ENCODE measurements around the gene AFDN. TPM values are rescaled to one million over a fixed set of nuclear protein-coding genes. Genes with fewer than 3 reads are reported as not detected.
"Not testable (repeated sequence)": the region's sequence is repeated elsewhere in the genome, so short reads cannot be mapped to it uniquely, and the experiment has no call there.

The AFDN gene
- polyA plus RNA-seq, 3 donors from 2014 or later, result 0.27 to 1.5 TPM; not detected in 1

- Mint-ChIP-seq H3K9me3 (no peaks in the 10 kb centered on the region), H3K4me1 (no peaks in the 10 kb centered on the region), H3K4me3 (no peak overlapping the region), H3K27ac (no peak overlapping the region), H3K36me3 (peaks cover 0 to 17% (median 8%) of the 10 kb centered on the region in 3 donors), H3K27me3 (ENCODE audit: low read depth in 3 of 3) (peaks cover 0 to 4% (median 3%) of the 10 kb centered on the region in 3 donors)
- no peak for DNase-seq
Measured at GRCh38 chr6:167965592-167966539, 139.2 kb downstream of the AFDN start.

- Mint-ChIP-seq H3K27me3 (ENCODE audit: low read depth in 3 of 3) (peaks cover 0 to 4% (median 3%) of the 10 kb centered on the region in 3 donors), H3K27ac (no peak overlapping the region), H3K36me3 (peaks cover 0 to 17% (median 8%) of the 10 kb centered on the region in 3 donors), H3K4me3 (no peak overlapping the region), H3K4me1 (no peaks in the 10 kb centered on the region), H3K9me3 (no peaks in the 10 kb centered on the region)
- DNase-seq, result no peak
Measured at GRCh38 chr6:167966540-167966905, 139.8 kb downstream of the AFDN start.

- no peak overlapping the region for H3K4me3 Mint-ChIP-seq
- H3K9me3 Mint-ChIP-seq, result no peaks in the 10 kb centered on the region
- no peaks in the 10 kb centered on the region for H3K4me1 Mint-ChIP-seq
- no peak for DNase-seq
- no peak overlapping the region for H3K27ac Mint-ChIP-seq
- H3K36me3 Mint-ChIP-seq, result peaks cover 0 to 17% (median 8%) of the 10 kb centered on the region in 3 donors
- H3K27me3 Mint-ChIP-seq (ENCODE audit: low read depth in 3 of 3), result peaks cover 2 to 4% (median 3%) of the 10 kb centered on the region in 3 donors
Measured at GRCh38 chr6:167968091-167968490, 141.4 kb downstream of the AFDN start.

GRCh38 chr6:167970230-167970629 lies 143.5 kb downstream of the AFDN start:
- Mint-ChIP-seq H3K9me3 (no peaks in the 10 kb centered on the region), H3K4me1 (no peaks in the 10 kb centered on the region), H3K36me3 (peaks cover 0 to 13% (median 4%) of the 10 kb centered on the region in 3 donors), H3K27me3 (ENCODE audit: low read depth in 3 of 3) (peaks cover 2 to 3% (median 2%) of the 10 kb centered on the region in 3 donors), H3K4me3 (no peak overlapping the region), H3K27ac (no peak overlapping the region)
- DNase-seq, result no peak

GRCh38 chr6:167972193-167972592 lies 145.5 kb downstream of the AFDN start:
- Mint-ChIP-seq H3K36me3 (peaks cover 0 to 8% (median 0%) of the 10 kb centered on the region in 3 donors), H3K4me3 (no peak overlapping the region), H3K4me1 (no peaks in the 10 kb centered on the region), H3K27ac (no peak overlapping the region), H3K9me3 (no peaks in the 10 kb centered on the region), H3K27me3 (ENCODE audit: low read depth in 3 of 3) (peaks cover 2% of the 10 kb centered on the region in 3 donors)
- no peak for DNase-seq

- Mint-ChIP-seq H3K9me3 (no peaks in the 10 kb centered on the region), H3K36me3 (peaks cover 0 to 5% (median 0%) of the 10 kb centered on the region in 3 donors), H3K4me3 (no peak overlapping the region), H3K27me3 (ENCODE audit: low read depth in 3 of 3) (peaks cover 0 to 2% (median 0%) of the 10 kb centered on the region in 3 donors), H3K27ac (no peak overlapping the region), H3K4me1 (no peaks in the 10 kb centered on the region)
- no peak for DNase-seq
Measured at GRCh38 chr6:167973148-167973885, 146.6 kb downstream of the AFDN start.

- Mint-ChIP-seq H3K4me3 (no peak overlapping the region), H3K27me3 (ENCODE audit: low read depth in 3 of 3) (peaks cover 0 to 2% (median 0%) of the 10 kb centered on the region in 3 donors), H3K9me3 (no peaks in the 10 kb centered on the region), H3K36me3 (peaks cover 0 to under 1% (median 0%) of the 10 kb centered on the region in 3 donors), H3K27ac (no peak overlapping the region), H3K4me1 (no peaks in the 10 kb centered on the region)
- DNase-seq, result no peak
Measured at GRCh38 chr6:167974640-167975344, 148.1 kb downstream of the AFDN start.

GRCh38 chr6:167975458-167975857 lies 148.7 kb downstream of the AFDN start:
- peaks cover 0 to 5% (median 0%) of the 10 kb centered on the region in 3 donors for H3K27me3 Mint-ChIP-seq (ENCODE audit: low read depth in 3 of 3)
- no peaks in the 10 kb centered on the region for H3K36me3 Mint-ChIP-seq

GRCh38 chr6:167976116-167976657 lies 149.5 kb downstream of the AFDN start:
- H3K4me3 Mint-ChIP-seq; DNase-seq; H3K4me1 Mint-ChIP-seq; H3K9me3 Mint-ChIP-seq; H3K27me3 Mint-ChIP-seq (ENCODE audit: low read depth in 3 of 3); H3K27ac Mint-ChIP-seq; H3K36me3 Mint-ChIP-seq: not testable (repeated sequence)

More at GRCh38 chr6:167975458-167975857, 148.7 kb downstream of the AFDN start:
- no peaks in the 10 kb centered on the region for H3K4me1 Mint-ChIP-seq
- no peak overlapping the region for H3K27ac Mint-ChIP-seq
- no peak overlapping the region for H3K4me3 Mint-ChIP-seq
- H3K9me3 Mint-ChIP-seq, result no peaks in the 10 kb centered on the region
- no peak for DNase-seq

- H3K36me3 Mint-ChIP-seq, result no peaks in the 10 kb centered on the region
- H3K4me3 Mint-ChIP-seq, result no peak overlapping the region
Measured at GRCh38 chr6:167976708-167977107, 150.0 kb downstream of the AFDN start.

GRCh38 chr6:167977717-167978467 lies 151.2 kb downstream of the AFDN start:
- no peak overlapping the region for H3K27ac Mint-ChIP-seq
- H3K4me1 Mint-ChIP-seq, result no peaks in the 10 kb centered on the region
- DNase-seq, result no peak
- H3K27me3 Mint-ChIP-seq (ENCODE audit: low read depth in 3 of 3), result peaks cover 1 to 4% (median 2%) of the 10 kb centered on the region in 3 donors
- no peak overlapping the region for H3K4me3 Mint-ChIP-seq
- no peaks in the 10 kb centered on the region for H3K9me3 Mint-ChIP-seq
- no peaks in the 10 kb centered on the region for H3K36me3 Mint-ChIP-seq

More at GRCh38 chr6:167976708-167977107, 150.0 kb downstream of the AFDN start:
- Mint-ChIP-seq H3K27ac (no peak overlapping the region), H3K9me3 (no peaks in the 10 kb centered on the region), H3K27me3 (ENCODE audit: low read depth in 3 of 3) (peaks cover 0 to 5% (median 1%) of the 10 kb centered on the region in 3 donors), H3K4me1 (no peaks in the 10 kb centered on the region)
- DNase-seq, result no peak

- H3K4me3 Mint-ChIP-seq, result no peak overlapping the region
- no peaks in the 10 kb centered on the region for H3K36me3 Mint-ChIP-seq
- H3K4me1 Mint-ChIP-seq, result no peaks in the 10 kb centered on the region
- H3K27ac Mint-ChIP-seq, result no peak overlapping the region
- no peak for DNase-seq
- H3K9me3 Mint-ChIP-seq, result no peaks in the 10 kb centered on the region
- H3K27me3 Mint-ChIP-seq (ENCODE audit: low read depth in 3 of 3), result peaks cover 1 to 2% (median 2%) of the 10 kb centered on the region in 3 donors
Measured at GRCh38 chr6:167978607-167979006, 151.9 kb downstream of the AFDN start.

Measured in immature natural killer cell (primary cell).